ENCODE measurements around the gene VIPR1.

The VIPR1 gene, protein sequence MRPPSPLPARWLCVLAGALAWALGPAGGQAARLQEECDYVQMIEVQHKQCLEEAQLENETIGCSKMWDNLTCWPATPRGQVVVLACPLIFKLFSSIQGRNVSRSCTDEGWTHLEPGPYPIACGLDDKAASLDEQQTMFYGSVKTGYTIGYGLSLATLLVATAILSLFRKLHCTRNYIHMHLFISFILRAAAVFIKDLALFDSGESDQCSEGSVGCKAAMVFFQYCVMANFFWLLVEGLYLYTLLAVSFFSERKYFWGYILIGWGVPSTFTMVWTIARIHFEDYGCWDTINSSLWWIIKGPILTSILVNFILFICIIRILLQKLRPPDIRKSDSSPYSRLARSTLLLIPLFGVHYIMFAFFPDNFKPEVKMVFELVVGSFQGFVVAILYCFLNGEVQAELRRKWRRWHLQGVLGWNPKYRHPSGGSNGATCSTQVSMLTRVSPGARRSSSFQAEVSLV

DNA sequence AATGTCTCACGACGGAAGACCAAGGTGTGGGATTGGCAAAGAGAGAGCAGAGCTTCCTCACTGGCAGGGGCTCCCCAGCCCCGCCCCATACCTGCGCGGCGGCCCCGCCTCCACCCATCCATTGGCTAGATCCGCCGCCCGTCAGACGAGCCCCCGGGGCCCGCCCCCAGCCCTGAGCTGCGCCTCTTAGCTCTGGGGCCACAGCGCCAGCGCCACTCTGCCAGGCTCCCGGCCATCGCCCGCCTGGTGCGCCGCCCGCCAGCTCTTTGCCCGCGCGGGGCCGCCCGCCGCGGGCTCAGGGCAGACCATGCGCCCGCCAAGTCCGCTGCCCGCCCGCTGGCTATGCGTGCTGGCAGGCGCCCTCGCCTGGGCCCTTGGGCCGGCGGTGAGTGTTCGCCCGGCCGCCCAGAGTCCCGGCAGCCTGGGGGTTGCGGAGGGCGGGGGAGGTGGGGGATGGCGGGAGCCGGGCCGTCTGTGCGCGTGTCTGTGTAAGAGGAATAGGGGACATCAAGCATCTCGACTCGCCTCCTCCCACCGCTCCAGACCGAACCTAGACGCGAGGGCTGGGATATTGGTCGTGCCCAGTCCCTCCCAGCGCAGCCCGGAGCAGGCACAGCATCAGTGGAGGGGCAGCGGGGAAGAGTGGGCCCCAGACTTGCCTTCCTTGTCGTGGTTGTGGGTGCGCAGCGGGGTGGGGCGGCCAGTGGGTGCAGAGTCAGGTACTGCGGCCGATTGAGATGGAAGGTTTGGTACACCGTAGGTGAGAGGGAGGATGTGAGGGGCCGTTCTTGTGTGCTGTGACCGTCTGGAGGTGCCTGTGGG is at the start of gene VIPR1:
Gene VIPR1, plus strand, starts transcription at position 215 of the 822 bp plus-strand sequence. Its CDS starts 93 bp downstream, at position 308.
- peak; percentile 91 for DNase-seq

DNA sequence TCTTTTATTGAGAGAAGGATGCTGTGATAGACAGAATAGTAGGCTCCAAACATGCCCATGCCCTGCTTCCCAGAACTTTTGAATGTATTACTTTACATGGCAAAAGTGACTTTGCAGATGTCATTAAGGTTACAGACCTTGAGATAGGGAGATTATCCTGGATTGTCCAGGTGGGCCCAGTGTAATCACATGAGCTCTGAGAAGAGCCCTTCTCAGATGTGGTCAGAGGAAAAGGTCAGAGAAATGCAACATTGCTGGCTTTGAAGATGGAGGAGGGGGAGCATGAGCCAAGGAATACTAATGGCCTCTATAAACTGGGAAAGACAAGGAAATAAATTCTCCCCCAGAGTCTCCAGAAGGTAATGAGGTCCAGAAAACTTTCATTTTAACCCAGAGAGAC is 46.2 kb upstream of the VIPR1 start:
- no peak for DNase-seq

DNA sequence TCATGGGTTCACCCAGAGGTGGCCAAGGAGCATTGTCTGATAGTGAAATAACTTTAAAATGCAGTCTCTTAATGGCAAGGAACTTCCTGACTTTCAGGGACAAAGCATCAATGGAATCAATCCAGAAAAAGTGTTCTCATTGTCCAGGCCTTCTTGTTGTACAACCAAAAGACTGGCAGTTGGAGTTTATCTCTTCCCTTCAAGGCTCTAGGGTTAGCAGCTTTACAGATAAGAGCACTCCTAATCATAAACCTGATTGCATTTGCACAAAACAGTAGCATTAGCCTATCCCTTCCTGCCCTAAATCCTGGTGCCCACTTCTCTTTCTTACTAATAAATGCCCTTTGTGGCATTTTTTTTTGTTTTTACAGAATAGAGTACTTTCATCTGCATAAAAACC is 43.3 kb upstream of the VIPR1 start:
- DNase-seq: no peak

DNA sequence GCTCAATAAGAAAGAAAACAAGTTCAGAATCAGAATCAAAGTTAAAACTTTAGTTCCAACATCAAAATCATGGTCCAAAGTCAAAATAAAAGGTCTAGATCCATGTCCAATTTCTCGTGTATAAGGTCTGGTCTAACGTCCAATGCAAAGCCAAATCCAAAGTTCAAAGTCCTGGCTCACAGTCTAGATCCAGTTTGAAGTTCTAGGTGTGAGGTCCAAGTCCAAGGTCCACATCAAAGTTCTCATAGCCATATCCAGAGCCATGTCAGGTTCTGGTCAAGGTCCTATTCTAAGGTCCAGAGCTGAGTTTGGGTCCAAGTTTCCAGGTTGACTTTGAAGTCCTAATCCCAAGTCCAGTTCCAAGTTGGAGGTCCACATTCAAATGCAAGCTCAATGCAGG is 40.7 kb upstream of the VIPR1 start:
- DNase-seq: no peak

DNA sequence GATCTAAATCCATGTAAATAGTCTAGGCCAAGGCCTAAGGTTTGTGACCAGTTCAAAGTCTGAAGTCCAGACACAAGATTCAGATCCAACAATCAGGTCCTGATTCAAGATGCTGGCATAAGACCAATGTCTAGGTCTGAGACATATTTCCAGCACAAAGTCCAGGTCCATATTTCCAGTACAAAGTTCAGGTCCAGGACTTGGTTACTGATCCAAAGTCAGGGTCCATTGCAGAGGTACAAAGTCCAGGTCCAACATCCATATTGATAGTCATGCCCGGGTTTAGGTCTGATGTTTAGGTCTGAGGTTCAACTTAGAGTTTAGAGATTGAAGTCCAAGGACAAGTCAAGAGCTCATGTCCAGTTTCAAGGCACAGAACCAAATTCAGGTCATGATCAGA is 39.4 kb upstream of the VIPR1 start:
- no peak for DNase-seq

DNA sequence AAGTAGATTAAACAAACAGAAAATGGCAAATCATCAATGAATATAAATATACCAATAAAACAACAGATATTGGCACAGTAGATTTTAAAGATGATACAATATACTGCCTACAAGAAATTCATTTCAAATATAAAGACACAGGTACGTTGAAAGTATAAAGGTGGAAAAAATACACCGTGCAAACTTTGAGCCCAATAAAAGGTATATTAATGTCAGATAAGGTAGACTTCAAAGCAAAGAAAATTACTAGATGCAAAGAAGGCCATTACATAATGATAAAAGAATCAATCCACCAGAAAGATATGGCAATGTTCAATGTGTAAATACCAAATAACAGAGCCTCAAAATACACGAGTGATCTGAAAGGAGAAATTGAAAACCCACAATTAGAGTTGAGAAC is 34.3 kb upstream of the VIPR1 start:
- no peak for DNase-seq

DNA sequence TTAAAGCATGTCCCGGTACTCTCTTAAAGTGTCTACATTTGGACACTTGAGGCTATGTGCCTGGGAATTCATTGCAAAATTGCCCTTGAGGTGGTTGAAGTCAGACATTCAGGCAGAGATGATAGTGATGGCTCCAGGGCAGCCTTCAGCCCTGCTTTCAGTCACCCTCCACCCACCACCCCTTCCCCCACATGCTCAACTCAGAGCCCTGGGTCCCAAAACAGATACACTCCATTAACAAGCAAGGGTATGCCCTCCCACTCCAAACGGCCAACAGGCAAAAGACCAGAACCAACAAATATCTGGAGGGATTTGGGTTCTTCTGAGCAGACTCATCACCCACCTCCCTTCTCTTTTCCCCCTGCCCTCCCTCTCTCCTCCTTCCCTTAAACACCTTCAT is 29.9 kb upstream of the VIPR1 start:
- no peak for DNase-seq

DNA sequence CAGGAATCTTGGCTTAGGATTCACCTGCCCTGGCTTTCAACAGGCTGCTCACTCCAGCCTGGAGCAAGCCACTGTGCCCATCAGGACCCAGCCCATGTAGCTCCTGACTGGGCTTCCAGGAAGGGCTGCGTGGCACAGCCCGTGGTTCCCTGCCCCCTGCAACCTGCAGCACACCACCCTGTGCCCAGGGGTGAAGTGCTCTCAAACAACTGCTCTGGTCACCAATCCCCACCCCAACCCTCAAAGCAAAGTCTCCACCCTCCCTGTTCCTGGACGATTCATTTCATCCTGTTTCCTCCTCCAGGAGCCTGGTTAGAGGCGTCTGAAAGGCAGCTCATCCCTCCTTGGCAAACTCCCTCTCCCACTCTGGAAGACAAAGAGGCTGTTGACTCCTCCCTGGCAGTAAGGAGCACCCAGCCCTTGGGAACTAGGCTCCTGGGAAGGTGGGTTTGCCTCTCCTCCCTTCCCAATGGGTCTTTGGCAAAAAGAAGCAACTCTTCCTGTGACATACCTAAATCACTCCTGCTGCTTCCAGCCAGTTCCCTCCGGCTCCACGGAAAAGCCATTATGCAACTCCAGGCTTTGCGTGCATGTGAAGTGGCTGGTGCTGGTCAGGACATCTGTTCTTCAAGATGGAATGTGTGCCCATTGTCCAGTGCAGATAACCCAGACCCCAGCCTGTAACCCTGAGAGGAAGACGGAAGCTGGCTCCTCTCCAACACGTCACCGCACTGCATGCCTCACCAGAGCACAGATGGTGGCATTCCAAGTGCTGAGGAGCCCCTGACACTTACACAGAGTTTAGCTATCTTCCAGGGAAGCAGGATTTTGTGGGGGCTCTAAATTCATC is 29.1 kb upstream of the VIPR1 start:
- DNase-seq: no peak

DNA sequence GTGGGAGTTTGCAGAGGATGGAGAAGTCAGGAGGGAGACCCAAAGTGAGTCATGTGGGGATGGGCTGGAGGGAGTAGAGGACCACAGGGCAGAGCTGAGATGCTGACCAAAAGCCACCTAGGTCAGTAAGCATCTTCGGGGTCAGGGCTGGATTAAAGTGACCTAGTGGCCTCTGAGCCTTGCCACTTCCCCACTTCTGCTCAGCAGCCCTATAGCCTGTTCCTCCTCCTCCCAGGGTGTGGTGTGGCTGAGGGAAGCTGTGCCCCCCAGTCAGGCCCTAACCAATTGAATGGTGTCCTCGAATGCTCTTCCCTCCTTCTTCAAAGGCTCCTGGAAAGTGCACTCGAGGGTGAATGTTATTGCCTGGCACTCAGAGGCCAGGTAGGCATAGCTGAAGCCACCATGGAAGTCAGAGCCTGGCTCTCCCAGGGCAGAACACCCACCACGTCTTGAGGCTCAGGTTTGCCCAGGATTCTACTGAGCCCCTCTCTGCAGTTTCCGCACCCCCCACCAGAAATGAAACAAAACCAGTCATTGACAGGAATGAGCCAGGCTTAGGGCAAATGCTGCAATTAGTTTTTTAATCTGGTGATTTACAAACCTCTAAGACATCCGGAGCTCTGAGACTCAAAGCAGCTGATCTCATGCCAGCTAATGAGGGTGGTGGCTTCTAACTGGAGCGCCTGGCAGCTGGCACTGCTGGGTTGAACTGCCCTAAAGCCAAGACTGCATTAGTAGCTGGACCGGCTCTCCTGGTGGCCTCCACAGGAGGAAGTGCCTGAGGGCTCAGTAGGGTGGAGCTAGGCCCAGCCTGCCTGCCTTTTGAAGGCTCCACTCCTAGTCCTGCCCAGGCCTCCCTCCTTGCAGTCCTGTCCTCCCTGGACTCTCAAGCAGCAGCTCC is 26.0 kb upstream of the VIPR1 start:
- no peak for DNase-seq

DNA sequence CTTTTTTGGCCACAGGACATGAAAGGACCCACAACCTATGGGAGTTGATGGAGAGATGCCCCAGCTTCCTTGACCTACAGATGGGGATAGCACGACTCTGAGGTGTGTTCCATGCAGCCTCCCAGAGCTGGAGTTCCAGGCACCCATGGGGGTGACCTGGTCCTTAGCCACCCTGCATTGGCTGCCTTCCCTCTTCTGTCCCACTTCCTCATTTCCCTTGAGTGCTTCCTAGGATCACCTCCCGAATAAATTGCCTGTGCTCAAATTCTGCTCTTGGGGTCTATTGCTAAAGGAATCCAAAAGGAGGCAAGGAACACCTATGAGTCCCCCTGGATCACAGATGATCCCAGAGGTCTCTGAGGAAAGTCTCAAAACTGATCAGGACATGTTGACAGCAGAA is 24.7 kb upstream of the VIPR1 start:
- DNase-seq: no peak

DNA sequence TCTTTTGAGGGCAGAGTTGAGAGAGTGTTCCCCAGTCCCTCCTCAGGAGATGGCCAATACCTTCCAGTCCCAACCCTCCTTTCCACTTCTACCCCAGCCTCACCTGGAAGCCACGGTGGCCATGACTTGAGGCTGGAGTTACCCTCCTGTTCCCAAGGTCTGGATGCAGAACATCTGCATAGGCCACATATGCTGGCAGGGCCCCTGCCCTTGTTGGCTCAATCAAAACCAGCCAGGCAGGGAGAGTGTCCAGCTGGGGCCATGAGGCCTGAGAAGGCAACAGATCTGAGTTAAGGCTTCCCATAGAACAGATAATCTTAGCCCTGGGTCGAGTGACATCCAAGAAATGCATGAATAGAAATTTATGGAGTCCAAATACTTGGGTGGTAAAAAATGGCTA is 23.6 kb upstream of the VIPR1 start:
- no peak for DNase-seq

DNA sequence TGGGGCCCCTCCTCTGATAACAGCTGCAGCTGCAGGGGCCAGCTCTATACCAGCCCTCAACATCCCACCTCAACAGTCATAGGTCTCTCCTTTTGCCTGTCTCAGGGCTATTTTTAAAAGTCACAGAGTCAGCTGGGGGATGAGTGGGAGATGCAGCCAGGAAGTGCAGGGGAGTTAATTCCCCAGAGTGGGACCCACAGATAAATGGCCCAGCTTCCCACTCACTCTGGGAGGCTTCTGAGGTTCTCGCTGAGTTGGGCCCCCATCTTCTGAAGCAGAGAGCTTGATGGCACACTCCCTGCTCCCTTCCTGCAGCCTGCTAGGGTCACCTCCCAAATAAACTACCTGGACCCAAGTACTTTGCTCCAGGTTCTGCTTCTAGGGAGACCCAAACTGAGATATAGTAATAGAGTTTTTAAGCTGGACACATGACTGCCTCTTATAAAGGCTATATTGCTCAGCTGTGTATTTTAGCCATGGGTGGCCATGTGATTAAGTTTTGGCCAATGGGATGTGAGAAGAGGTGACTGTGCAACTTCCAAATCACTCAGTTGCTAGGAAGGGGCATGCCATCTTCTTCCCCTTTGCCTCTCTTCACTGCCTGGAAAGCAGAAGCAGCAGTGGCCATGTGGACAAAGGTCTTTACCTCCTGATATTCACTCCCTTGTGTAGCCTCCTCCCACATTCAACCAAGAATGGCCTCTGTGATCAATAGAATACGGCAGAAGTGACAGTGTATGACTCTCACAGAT is 15.5 kb upstream of the VIPR1 start:
- no peak for DNase-seq

DNA sequence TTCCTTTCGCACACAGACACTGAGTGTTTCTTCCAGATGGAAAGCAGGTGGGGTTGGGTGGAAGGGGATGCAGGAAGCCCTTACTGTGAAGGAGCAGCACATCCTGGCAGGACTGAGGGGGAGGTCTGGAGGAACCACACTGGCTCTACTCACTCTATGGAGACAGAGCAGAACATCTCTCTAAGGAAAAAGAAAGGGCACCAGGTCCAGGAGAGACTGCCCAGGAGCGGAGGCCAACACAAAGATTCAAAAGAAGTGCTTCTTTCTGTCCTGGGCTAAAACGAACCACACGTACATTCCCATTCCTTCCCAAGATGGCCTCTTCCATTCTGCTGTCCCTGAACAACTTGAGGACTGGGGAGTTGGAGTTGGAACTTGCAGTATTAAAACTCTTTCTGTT is 13.8 kb upstream of the VIPR1 start:
- DNase-seq: no peak

DNA sequence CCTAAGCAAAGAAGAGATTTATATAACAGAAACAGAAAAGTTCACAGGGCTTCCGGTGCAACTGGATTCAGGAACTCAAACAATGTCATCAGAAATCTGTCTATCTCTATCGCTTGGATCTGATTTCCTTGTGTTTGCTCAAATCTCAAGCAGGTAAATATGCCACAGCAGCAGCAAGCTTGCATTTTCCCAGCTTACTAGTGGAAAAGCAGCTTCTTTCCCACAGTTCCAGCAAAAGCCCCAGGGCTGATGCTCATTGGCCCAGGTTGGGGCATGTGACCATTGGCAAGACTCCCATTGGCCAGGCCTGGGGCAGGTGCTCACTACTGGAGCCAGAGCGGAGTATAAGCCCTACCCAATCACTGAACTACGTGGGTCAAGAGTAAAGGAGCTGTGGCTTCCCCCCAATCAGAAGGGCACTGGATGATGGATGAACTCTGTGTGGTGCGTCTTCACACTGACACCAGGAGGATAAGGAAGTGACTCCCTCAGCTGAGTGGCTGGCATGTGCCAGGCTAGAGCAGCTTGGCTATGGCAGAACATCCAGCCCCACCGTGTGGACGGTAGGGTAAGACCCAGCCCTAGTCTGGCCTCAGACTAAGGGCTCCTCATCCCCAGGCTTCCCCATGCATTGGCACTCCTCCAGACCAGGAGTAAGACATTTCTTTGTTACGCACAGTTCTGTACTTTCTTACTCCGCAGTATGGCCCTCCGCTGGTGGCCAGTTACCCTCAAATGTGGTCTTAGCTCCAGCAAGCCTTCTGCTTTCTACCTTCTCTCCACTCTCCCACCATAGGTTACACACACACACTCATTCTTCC is 13.1 kb upstream of the VIPR1 start:
- DNase-seq: no peak

DNA sequence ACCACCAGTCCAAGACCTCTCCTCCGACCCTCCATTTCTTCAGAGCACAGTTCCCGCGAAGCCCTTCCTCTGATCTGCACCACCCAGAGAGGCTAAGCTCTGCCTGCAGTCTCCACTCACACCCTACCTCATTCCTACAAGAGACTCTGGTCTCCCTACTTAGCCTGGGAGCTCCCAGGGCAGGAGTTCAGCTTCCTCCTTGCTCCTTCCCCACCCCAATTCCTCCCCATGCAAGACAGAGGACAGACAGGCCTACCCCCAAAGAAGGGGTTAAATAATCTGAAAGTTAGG is 12.6 kb upstream of the VIPR1 start:
- DNase-seq: no peak

DNA sequence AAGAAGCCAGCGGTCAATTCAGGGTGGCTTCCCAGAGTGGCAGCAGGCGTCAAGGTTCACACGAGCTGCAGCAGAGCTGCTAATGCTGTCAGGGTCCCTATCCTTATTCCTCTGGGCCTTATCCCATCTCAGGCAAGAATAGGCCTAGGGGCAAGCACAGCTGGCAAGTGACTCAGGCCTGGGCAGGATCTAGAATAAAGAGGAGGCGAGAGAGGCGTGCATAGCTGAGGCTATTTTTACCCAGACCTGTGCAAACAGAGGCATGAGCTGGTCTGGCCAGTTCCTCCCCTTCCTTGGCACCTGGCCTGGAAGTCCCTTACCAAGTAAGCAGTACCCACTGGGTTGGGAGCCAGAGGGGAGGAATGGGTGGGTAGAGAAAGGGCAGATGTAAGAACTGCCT is 12.2 kb upstream of the VIPR1 start:
- DNase-seq: no peak

DNA sequence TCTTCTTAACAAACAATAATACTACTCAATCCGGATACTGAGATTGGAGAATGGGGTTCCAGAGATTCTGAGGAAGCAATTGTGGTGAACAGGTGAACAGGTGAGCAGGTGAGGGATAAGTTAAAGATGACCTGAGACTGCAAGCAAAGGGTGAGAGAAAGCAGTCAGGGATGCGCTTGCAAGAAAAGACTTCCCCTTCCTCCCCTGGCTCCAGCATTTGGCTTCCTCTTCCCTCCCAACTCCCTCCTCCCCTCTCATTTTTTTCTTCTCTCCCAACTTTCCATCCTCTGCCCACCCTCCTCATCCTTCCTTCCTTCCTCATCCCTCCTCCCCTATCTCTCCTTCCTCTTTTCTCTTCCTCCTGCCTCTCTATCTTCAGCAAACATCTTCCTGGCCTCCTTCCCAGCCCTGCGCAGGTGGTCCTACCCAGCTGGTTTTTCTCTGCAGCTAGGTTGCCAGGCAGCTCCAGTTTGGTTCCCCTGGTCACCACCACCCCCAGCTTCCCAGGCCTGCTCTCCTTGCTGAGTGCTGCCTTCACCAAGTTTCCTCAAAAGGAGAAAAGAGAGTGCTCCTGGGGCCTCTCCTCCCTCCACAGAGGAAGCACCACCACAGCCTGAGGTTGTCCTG is 10.4 kb upstream of the VIPR1 start:
- DNase-seq: no peak

DNA sequence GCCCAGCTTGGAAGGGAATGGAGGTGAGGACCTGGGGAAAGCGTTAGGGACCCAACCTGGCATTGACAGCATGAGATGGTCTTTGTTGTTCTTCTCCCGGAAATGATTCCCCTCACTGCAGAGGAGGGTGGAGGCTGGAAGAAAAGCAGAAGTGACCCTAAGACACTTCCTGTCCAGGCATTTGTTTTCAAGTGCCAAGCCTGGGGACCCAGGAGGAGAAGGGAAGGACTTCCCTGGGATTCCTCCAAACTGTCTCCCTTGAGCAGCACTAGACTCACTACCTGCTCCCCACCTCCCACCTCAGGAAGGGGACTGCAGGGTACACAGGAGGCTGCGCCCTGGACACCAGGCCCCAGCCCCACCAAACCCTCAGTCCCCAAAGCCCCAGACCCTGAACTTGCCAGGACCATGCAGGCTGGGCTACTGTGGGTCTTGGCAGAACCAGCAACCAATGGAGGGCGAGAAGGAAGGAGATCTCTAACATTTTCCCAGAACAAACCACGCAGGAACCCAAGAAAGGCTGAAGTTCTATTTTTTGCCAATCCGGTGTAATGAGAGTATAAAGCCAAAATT is 9.8 kb upstream of the VIPR1 start:
- DNase-seq: no peak

DNA sequence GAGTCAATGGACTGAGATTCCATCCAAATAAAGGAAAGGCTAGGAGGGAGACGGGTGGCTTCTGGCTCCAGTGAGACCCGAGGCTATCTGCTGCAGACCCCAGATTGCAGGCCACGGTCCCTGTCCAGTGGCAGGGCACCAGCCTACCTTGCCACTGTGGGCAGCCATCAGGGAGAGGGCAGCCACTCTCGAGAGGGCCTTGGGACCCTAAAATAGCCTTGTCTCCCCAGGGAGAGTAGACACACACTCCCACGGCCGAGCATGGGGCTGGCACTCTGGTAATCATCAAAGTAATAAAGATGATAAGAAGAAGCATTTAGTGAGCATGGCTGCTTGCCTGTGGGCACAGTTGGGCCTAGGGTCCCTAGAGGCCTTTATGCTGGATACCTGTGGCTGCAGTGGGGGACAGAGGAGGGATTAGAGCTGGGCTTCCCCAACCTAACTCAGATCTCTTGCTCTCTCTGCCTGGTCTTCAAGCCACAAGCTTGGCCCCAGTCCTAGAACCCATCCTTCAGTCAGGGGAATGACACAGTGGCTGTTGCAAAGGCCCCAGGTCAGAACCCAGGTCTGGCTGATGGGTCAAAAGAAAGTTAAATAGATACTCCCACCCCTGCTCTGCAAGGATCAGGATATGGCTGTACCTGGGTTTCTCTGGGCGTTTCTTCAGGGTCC is 9.2 kb upstream of the VIPR1 start:
- DNase-seq: no peak

All from CD4-positive, alpha-beta T cell treated with Interferon gamma for 1 hour (primary cell).